Measurements from ENCODE around the gene THEMIS. TPM values are rescaled to one million over a fixed set of nuclear protein-coding genes. Genes with fewer than 3 reads are reported as not detected.
"Not testable (repeated sequence)": the region's sequence is repeated elsewhere in the genome, so short reads cannot be mapped to it uniquely, and the experiment has no call there.

THEMIS gene
- total RNA-seq, 2 donors from 2014 or later, result 0.43 to 0.56 TPM

DNA sequence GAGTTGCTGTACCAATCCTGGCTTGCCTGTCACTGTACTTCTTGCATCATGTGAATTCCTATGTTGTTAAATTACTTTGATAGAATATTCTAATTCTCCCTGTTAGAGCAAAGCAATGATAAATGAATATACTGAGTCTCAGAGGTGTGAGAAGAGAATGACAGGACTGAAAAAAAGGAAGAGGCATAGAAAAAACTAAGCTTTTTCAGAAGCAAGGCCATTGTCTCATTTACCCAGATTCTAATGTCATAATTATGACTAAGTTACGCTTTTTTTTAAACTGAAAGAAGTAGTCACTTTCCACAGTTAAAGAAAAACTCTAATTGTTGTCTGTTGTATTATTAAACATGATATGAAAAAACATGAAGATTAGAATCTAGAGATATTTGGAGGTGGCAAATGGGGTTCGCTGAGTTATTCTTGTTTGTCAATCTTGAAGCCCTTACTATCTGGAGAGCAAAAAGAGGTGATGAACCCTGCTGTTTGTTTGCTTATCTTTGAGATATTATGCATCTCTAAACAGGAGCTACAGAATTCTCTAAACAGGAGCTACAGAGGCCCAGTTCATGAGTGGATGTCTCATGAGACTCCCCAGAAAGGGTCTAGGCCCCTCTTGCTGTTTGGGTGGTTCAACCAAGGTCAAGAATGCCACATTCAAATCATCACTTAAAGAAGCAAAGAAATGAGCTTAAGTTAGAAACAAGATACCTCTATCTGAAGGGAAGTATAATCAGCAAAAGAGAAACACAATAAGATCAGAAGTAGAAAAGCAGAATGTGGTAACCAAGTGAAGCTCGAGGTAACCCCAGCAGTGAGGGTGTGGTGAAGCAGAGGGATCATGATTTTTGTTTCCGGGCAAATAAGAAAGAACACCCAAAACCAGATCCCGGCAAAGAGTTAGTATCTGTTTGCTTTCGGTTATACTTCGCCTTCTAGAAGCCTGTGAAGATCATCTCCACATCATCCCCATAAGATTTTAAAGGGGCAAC is 33.3 kb upstream of the THEMIS start:
- H3K4me3 ChIP-seq, result no peak overlapping the region
- TF ChIP-seq, protein P1, sequence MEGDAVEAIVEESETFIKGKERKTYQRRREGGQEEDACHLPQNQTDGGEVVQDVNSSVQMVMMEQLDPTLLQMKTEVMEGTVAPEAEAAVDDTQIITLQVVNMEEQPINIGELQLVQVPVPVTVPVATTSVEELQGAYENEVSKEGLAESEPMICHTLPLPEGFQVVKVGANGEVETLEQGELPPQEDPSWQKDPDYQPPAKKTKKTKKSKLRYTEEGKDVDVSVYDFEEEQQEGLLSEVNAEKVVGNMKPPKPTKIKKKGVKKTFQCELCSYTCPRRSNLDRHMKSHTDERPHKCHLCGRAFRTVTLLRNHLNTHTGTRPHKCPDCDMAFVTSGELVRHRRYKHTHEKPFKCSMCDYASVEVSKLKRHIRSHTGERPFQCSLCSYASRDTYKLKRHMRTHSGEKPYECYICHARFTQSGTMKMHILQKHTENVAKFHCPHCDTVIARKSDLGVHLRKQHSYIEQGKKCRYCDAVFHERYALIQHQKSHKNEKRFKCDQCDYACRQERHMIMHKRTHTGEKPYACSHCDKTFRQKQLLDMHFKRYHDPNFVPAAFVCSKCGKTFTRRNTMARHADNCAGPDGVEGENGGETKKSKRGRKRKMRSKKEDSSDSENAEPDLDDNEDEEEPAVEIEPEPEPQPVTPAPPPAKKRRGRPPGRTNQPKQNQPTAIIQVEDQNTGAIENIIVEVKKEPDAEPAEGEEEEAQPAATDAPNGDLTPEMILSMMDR (IDR thresholded peaks at IDR 0.05), result no peak
- no peaks in the 10 kb centered on the region for H3K27me3 ChIP-seq
- H3K36me3 ChIP-seq, result no peaks in the 10 kb centered on the region
- DNase-seq (ENCODE audit: low spot score), result no peak
- no peak overlapping the region for H3K27ac ChIP-seq
- H3K9me3 ChIP-seq, result peaks cover 5 to 22% of the 10 kb centered on the region in 2 donors
- H3K4me1 ChIP-seq, result no peaks in the 10 kb centered on the region

DNA sequence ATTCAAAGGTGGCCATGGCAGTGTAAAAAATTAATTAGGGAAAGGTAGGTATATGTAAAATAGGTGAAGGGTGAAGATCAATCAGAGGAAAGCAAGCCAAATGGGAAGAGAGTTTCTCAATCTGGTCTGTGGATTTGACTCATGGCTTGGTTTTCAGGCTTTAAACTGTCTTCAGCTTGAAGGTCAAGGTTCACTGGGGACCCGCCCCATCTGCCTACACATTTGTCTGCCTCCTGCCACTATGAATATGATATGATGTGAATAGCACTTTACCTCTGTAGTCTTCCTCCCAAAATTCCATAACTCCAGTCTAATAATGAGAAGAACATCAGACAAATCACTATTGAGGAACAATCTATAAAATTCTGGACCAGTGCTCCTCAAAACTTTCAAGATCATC is 32.3 kb upstream of the THEMIS start:
- H3K4me1 ChIP-seq, result no peaks in the 10 kb centered on the region
- no peak for DNase-seq (ENCODE audit: low spot score)
- H3K36me3 ChIP-seq, result no peaks in the 10 kb centered on the region
- H3K27me3 ChIP-seq, result no peaks in the 10 kb centered on the region
- TF ChIP-seq, protein P1 (IDR thresholded peaks at IDR 0.05), result no peak
- no peak overlapping the region for H3K4me3 ChIP-seq
- H3K9me3 ChIP-seq, result peaks cover 5 to 22% of the 10 kb centered on the region in 2 donors
- no peak overlapping the region for H3K27ac ChIP-seq

DNA sequence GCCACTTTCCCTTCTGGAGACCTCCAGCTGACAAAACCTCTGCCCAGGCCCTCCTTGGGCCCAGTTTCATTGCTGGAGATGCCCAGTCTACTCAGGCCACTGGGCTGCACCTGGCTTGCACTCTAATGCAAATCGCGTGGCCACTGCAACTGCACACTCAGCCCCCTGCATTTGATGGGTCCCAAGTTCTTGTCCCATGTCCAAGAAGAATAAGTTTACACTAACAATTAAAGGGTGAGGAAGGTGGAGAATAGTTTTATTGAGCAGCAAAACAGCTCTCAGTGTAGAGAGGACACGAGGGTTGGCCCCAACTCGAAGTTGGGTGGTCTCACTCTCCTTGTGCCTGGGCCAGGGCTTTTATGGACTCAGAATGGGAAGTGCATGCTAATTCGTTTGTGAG is 31.9 kb upstream of the THEMIS start:
- no peak overlapping the region for H3K4me3 ChIP-seq
- no peaks in the 10 kb centered on the region for H3K27me3 ChIP-seq
- TF ChIP-seq, protein P1 (IDR thresholded peaks at IDR 0.05), result no peak
- no peaks in the 10 kb centered on the region for H3K4me1 ChIP-seq
- H3K27ac ChIP-seq, result no peak overlapping the region
- no peak for DNase-seq (ENCODE audit: low spot score)
- peaks cover 5 to 22% of the 10 kb centered on the region in 2 donors for H3K9me3 ChIP-seq
- H3K36me3 ChIP-seq, result no peaks in the 10 kb centered on the region

DNA sequence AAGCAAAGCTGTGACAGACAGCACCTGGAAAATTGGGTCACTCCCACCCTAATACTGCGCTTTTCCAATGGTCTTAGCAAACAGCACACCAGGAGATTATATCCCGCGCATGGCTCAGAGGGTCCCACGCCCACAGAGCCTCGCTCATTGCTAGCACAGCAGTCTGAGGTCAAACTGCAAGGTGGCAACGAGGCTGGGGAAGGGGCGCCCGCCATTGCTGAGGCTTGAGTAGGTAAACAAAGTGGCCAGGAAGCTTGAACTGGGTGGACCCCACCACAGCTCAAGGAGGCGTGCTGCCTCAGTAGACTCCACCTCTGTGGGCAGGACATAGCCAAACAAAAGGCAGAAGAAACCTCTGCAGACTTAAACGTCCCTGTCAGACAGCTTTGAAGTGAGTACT is 25.6 kb upstream of the THEMIS start:
- not testable (repeated sequence) for H3K27me3 ChIP-seq; H3K36me3 ChIP-seq; DNase-seq (ENCODE audit: low spot score); H3K4me3 ChIP-seq; H3K27ac ChIP-seq; H3K4me1 ChIP-seq
- H3K9me3 ChIP-seq, result peaks cover 0 to 18% of the 10 kb centered on the region in 2 donors

DNA sequence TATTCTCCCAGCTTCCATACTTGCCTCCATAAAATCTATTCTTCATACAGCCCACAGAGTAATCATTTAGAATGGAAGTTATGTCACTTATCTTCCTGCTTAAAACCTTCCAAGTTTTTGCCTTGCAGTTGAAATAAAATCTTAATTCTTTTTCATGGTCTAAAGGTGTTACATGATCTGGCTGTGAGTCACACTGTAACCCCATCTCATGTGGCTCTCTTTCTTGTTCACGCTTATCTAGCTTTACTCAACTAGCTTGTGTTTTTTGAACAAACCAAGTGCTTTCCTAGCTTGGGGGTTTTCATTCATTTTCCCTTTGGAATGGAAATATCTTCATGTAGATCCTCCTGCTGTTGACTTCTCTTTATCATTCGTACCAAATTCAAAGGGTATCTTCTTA is 23.6 kb upstream of the THEMIS start:
- H3K36me3 ChIP-seq, result no peaks in the 10 kb centered on the region

DNA sequence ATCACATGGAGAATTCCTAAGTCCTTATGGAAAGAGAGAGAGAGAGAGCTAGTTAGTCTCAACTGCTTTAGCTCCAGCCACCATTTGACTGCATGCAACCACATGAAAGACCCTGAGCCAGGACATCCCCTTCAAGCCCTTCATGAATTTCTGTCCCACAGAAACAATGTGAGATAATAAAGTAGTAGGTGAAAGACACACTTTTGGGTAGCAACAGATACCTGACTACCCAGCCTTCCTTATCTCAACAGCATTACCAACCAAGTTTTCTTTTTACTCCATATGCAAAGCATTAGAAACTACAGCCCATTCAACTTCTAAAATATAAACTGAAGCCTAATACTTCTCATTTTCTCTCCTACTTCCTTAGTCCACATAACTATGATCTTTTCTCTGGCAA is 23.2 kb upstream of the THEMIS start:
- H3K27me3 ChIP-seq, result no peaks in the 10 kb centered on the region
- no peak overlapping the region for H3K4me3 ChIP-seq
- no peaks in the 10 kb centered on the region for H3K36me3 ChIP-seq
- TF ChIP-seq, protein P1 (IDR thresholded peaks at IDR 0.05), result no peak
- H3K27ac ChIP-seq, result no peak overlapping the region
- peaks cover 0 to 17% of the 10 kb centered on the region in 2 donors for H3K9me3 ChIP-seq
- DNase-seq (ENCODE audit: low spot score), result no peak
- H3K4me1 ChIP-seq, result no peaks in the 10 kb centered on the region

More for the DNA sequence above, 23.6 kb upstream of the THEMIS start:
- Histone ChIP-seq H3K27ac (no peak overlapping the region), H3K9me3 (peaks cover 0 to 17% of the 10 kb centered on the region in 2 donors), H3K4me1 (no peaks in the 10 kb centered on the region), H3K4me3 (no peak overlapping the region), H3K27me3 (no peaks in the 10 kb centered on the region)
- no peak for DNase-seq (ENCODE audit: low spot score)
- TF ChIP-seq, protein P1 (IDR thresholded peaks at IDR 0.05), result no peak
